ENCODE measurements around the gene CABP4.

- TF ChIP-seq POLR2AphosphoS5 (IDR thresholded peaks at IDR 0.05; ENCODE audit: low read depth), result no peak
- no peak for TF ChIP-seq CTCF (IDR thresholded peaks at IDR 0.05; ENCODE audit: insufficient read depth, low read length)
Measured at GRCh38 chr11:67420147-67420645, 35.0 kb upstream of the CABP4 start.

Measured in HL-60 (cell line).